GM19238 (cell line): ENCODE results near the gene ATXN2.
A peak's percentile ranks its signal among the peaks of the same experiment; 100 is the strongest.

Source experiments
- DNase-seq: peaks from one replicate; pipeline ENCODE4 v3.0.0; 2011; ENCODE audit warnings: low spot score; ENCODE audit not compliant: insufficient read length

Gene ATXN2

DNA sequence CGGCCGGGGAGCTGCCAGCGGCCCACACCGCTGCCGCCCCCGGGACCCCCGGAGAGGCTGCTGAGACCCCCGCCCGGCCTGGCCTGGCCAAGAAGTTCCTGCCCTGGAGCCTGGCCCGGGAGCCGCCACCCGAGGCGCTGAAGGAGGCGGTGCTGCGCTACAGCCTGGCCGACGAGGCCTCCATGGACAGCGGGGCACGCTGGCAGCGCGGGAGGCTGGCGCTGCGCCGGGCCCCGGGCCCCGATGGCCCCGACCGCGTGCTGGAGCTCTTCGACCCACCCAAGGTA is 180.6 kb downstream of the ATXN2 start:
- DNase-seq = no peak

DNA sequence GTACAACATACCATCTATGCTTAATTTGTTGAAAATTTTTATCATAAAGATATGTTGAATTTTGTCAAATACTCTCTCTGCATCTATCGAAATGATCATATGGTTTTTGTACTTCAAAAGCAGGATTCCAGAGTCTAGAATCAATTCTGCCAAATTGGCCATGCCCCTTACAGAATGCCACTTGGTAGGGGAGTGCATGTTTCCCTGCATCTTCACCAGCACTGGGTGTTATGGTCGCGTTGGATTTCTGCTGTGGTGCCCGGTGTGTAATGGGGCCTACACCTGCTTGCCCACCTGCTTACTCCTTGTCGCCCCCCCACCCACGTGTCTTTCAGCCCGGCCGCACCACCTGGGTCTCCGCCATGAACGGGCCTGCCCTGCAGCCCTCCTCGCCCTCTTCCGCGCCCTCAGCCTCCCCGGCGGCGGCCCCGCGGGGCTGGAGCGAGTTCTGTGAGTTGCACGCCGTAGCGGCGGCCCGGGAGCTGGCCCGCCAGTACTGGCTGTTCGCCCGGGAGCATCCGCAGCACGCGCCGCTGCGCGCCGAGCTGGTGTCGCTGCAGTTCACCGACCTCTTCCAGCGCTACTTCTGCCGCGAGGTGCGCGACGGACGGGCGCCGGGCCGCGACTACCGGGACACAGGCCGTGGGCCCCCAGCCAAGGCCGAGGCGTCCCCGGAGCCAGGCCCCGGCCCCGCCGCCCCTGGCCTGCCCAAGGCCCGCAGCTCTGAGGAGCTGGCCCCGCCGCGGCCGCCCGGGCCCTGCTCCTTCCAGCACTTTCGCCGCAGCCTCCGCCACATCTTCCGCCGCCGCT is 181.1 kb downstream of the ATXN2 start:
- no peak for DNase-seq

DNA sequence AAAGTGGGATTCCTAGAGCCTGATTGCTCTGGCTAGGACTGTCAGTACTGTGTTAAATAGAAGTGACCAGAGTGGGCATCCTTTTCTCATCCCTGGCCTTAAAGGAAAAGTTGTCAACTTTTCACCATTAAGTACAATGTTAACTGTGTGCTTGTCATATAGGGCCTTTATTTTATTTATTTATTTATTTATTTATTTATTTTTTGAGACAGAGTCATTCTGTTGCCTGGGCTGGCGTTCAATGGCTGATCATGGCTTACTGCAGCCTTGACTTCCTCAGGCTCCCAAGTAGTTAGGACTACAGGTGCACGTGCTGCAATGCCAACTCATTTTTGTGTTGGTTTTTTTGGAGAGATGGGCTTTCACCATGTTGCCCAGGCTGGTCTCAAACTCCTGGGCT is 181.8 kb downstream of the ATXN2 start:
- DNase-seq = no peak

DNA sequence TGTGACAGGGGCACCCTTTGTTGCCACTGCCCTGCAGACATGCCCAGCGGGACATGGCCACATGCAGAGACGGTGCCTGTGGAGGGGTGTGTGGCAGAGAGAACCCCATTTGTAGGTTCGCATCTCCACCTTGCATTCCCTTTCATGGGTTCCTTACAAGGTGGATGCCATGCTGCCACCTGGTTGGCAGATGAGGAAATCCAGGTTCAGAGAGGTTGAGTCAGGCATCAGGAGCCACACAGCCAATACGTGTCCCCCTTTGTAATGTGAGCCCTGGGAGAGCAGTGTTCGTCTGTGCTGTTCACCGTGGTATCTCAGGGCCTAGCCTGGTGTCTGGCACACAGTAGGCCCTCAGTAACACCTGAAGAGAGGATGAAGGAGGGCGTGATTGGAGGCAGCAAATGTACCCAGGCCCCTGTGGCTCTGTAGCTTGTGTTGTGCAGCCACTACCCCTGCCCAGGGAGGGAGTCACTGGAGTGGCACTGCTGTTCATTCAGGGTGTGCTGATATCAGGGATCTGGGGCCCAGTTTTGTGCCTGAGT is 184.3 kb downstream of the ATXN2 start:
- no peak for DNase-seq

DNA sequence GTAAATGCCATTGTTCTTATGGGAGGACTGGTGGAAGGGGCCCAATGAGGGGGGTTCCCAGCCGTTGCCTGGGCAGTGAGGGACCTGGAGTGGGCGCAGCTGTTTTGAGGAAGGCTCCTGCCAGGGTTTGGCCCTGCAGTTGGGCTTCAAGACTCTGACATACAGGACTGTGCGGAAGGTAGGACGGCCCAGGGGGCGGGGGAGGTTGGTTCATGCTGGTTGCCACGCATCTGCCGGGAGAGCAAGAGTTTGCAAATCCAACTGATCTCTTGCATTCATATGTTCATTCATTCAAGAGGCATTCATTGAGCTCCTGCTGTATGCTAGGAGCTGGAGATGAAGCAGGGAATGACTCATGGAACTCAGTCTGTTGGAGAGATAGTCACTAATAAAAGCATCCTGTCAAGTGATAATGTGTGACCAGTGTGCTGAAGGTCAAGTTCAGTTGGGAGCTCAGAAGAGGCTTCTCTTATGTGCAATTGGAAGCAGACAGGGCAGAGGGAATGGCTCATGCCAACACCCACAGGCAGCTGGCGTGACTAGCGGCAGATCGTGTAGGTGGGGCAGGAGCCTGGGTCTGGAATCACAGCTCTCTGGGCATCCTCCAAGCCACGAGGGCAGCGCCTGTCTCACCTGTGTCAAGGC is 185.6 kb downstream of the ATXN2 start:
- no peak for DNase-seq

DNA sequence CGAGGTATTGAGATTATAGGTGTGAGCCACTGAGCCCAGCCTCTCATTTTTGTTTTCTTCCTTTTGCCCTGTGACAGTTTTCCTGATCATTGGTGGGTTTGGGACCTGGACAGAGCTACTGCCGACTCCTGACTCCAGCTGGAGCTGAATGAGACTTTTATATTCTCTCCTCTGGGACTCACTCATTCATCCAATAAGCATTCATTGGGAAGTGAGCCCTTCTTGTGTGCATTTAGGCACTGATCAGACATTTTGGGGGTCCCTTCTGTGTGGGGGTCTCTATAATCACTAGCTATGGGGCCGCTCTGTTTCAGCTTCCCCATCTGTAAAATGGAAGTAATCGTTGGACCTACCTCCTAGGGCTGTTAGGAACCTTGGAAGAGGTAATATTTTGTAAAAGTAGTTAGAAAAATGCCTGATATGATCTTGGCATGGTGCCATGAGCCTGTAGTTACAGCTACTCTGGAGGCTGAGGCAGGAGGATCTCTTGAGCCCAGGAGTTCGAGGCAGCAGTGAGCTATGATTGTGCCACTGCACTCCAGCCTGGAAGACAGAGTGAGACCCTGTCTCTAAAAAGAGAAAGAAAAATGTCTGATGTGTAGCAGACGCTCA is 186.2 kb downstream of the ATXN2 start:
- DNase-seq = no peak

DNA sequence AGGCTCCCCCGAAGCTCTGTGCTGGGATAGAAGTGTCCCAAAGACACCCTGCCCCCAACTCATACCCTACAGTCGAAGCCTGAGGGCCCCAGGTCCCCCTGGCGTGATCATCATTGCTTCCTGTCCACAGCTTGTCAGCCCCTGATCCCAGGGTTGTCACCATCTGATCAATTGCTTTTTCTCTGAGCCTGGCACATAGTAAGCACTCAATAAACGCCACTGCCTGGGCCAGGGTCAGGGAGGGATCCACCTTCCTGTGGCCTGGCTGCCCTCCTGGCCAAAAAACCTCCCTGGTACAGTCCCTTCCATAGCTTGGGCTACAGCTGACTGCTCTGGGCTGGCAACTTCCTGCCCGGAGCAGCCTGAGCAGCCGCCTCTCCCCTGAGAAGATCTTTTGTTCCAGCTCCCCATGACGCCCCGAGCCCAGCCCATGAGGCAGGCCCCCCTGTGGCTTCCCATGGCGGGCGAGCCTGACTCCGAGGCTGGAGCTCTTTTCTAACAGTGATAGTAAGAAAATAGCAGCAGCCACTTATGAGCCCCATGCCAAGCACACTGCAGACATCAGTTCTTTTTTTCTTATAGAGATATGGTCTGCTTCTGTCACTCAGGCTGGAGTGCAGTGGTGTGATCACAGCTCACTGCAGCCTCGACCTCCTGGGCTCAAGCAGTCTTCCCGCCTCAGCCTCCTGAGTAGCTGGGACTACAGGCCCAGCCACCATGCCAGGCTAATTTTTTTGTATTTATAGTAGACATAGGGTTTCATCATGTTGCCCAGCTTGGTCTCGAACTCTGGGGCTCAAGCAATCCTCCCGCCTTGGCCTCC is 186.9 kb downstream of the ATXN2 start:
- DNase-seq = no peak

DNA sequence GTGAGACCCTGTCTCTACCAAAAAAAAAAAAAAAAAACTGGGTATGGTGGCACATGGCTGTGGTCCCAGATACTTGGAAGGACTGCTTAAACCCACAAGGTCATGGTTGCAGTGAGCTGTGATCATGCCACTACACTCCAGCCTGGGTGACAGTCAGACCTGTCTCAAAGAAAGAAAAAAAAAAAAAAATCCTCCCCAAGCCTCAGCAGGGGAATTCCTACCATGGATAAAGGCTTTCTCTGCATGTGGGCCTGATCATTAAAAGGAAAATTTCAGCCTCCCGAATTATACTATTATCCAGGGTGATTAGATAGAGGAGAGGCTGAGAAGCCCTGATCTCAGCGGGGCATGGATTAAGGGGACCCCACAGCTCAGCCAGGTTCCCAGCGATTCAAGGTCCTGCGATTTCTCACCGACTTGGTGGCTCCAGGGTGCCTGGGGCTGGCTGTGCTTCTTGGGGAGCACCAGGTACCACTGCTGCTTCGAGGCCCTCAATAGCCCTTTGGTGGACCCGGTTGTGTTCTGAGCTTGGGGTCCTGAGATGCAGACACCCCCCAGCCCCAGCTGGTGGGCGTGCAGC is 187.8 kb downstream of the ATXN2 start:
- no peak for DNase-seq

DNA sequence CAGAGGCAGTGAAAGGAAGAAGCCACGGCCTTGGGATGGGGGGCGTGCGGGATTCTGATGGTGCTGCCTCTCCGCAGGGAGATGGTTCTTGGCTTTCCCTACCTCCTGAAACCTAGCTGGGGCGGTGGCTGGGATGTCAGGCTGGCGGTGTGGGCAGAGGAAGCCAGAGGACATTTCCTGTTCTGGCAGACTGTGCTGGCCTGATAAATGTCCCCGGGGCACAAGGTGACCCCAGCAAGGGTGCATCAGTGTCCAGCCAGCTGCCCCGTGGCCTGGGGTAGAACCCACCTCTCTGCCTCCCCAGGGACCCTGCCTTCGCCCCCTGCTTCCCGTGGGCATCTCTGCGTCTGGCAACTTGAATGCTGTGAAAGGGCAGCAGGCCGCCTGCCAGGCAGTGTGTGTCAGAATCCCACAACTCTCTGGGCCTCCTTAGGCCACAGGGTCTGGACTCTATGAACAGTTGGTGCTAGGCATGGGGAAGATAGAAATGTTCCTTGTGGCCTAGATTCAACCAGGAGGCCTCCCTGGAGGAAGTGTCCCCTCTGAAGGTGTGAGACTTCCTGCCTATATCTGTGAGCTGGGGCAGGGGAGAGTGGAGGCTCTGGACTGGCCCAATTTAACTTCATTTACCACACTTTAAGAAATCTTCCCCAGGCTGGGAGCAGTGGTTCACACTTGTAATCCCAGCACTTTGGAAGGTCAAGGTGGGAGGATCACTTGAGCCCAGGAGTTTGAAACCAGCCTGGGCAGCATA is 188.5 kb downstream of the ATXN2 start:
- DNase-seq = no peak

DNA sequence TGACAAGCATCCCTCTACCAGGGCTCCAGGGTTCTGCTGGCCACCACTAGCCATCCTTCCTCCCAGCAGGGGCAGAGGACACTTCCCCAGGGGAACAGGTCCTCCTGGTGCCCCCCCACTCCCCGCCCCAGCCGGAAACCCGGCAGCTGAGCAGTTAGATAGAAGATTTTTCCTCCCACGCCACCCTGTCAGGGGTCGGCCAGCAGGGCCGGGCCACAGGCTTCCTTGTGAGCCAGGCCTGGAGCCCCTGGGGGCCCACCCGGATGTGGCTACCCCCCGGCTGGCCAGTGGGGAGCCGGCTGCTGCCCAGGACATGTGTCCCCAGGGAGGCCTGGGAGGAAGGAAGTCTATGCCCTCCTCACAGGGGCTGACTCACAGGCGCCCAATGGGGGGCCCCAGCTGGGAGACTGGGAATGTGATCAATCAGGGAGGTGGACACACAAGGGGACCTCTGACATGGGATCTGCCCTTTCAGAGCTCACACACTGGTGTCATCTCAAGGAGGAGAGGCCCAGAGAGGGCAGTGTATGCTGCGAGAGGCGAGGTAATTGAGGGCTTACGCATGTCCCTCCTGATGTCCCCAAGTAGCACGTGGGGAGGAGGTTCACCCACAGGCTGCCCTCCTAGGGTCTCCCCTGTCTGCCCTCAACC is 189.2 kb downstream of the ATXN2 start:
- DNase-seq = no peak

DNA sequence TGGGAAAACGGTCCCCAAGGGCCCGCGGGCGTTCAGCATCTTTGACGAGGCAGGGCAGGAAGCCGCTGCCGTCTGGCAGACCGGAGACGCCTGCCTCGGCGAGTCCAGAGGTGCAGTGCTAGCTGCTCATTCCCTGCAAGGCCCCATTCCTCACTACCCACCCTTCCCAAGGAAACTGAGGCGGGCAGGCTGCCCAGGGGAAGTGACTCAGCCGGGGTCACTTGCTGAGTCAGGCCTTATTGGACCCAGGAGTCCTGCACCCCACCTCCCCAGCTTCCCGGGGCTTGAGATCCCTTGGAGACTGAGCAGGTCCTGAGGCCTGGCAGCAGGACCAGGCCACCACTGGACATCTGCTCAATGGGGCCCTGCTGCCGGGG is 189.7 kb downstream of the ATXN2 start:
- DNase-seq = no peak

DNA sequence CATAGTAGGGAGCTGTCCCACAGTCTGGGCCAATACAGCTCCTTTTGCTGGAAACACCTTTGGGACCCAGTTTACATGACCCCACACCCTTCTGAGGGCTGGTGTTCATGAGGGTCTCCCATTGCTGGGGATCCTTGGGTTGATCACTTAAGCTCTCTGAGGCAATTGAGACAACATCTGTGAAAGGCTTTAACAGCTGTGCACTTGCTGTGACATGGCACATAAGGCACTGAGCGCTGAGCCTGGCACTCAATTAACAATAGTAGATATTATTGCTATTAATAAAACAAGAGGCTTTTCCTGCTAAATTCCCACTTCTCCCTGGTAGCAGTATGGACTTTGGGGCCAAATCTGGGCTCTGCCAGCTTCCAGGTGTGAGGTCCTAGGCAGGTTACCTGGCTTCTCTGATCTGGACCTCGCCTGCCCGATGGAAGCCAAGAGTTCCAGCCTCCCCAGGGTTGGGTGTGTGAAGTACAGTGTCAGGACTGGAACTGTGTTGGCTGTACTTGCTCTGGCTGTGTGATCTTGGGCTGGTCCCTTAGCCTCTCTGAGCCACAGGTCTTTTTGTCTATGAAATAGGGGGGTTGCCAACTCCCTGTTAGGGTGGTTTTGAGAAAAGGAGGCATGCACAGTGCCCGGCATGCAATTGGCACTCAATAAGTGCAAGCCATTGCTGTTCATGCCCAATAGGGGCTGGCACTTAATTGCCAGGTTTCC is 190.3 kb downstream of the ATXN2 start:
- DNase-seq = no peak

DNA sequence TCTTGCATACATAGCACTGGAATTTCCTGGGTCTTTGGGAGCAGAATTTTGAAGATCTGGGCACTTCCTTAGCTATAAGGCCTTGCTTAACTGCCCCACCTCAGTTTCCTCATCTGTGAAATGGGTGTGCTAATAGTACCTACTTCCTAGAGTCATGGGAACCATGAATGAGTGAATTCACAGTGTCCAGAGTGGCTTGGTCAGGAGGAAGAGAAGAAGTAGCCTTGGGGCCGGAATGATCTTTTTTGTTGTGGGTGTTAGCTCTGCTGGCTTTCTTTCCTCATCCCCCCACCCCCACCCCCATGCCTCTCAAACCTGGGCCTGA is 191.0 kb downstream of the ATXN2 start:
- DNase-seq = no peak

DNA sequence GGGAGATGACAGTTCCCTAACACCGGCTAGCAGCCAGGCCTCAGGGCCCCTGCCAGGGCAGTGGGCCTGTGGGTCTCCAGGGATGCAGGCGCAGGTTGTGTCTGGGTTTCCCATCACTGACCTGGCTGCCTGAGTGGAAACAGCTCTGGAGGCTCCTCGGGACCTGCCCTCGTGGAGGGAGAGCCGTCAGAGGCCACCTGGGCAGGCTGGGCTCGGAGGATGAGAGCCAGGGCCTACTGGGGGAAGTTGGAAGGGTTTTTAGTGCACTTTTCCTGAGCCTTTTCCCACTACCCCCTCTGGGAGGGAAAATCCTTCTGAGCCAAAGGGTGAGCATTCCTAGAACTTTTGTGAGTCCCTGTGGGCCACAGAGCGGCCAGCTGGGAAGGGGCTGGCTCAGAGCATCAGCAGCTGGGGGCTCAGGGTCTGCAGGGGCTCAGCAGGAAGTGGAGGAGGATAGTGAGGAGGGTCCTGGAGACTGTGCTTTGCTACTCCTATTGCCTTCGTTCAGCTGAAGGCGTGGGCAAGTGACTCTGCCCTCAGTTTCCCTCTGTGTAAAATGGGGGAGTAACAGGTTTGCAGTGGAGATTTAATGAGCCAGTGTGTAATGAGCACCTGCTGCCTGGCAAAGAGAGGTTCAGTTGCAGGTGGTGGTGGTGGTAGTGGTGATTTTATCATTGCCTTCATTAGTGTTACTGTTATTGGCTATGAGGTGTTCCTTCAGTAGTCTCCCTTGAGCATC is 191.6 kb downstream of the ATXN2 start:
- DNase-seq = no peak

DNA sequence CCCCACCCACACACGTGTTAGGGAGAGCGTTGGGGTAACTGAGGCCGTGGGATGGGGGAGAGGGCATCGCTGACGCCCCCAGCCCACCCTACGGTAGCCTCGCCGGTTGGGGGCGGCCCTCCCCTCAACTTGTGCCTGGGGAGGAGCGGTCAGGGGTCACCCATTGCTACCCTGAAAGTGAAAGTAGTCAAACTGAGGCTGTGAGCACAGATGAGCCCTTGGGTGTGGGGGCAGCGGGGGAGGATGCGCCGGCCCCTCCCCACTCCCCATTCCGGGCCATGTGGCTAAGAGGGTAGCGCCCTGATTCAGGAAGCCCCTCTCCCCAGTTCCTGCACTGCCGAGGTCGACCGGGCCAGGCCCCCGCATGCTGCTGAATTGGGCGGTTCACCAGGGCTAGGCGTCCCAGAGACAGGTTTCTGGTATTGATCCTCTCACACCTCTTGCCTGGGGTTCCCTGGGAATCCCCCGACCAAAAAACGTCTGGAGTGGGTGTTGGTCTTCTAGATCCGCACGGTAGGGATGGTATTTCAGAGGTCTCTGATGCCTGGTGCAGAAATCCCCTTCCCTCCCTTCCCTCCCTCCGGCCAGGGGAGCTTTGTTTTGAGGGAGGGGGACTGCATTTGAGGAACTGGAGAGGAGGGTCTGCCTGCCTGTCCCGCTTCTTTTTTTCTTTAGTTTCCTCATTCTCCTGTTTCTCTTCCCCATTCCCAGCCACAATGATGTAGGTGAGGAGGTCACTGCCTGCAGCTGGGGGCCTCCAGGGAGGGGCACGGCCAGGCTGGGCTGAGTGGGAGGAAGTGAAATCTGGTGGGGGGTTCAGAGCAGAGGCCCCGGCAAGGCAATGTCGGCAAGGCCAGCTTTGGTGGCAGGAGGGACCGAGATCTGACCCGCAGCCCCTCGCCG is 192.4 kb downstream of the ATXN2 start:
- DNase-seq = no peak

DNA sequence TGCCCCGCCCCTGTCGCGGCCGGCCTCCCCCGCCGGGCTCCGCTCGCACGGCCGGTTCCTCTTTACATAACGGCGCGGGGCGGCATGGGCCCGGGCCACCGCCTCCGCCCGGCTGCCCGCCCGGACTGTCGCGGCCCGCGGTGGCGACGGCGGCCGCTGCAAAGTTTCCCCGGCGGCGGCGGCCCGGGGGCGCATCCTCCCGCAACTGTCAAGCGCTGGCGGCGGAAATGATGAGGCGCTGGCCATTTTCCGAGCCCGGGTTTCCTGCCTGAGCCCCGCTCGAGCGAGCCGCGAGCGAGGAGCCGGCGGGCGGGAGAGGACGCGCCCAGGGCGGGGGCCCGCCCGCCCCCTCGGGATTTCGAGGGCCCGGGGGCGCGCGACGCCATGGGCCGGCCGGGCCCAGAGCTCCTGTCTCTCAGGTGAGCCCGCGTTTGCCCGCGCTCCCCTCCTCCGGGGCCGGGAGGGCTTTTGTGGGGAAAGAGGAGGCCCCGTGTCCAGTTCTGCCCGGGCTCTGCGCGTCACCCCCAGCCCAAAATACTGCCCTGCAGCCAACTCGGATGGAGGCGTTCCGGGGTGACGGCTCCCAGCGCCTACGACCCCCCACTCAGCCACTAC is 193.1 kb downstream of the ATXN2 start, which contains the start of gene SH2B3:
SH2B3 (plus strand) TSS at position 65 of the 615 bp plus-strand sequence. CDS start 12,223 bp downstream, outside the sequence.
- peak; percentile 53 for DNase-seq

DNA sequence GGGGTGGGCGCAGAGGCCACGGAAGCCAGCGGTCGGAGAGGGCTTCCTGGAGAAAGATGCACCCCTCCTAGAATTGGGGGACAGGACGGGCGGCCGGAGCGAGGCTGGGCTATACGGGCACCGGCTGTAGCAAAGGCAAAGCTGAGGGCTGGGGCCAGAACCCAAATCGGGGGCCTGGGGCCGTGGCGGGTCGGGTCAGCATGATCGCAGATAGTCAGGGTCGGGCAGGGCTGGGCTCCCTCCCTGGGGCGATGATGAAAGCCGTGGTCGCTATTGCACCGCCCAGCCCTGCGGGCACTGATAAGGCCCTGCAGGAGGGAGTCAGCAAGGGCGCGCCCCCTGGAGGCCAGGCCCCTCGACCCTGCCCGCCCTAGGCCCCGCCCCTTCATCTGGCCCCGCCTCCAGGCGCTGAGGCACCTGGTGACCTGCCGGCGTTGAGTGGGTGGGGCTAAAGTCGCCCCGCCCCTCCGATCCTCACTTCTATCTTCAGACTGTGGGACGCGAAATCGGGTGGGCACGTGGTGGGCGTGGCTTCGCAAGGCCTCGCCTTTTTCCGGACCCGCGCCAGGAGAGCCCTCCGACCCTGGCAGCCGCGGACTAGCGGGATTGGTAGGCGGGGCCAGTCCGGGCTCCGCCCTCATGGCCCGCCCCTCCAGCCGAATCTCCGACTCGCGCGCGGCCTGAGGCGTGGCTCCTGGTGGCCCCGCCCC is 193.8 kb downstream of the ATXN2 start:
- peak; percentile 94 for DNase-seq
